ENCODE data around the gene STX17.

DNA sequence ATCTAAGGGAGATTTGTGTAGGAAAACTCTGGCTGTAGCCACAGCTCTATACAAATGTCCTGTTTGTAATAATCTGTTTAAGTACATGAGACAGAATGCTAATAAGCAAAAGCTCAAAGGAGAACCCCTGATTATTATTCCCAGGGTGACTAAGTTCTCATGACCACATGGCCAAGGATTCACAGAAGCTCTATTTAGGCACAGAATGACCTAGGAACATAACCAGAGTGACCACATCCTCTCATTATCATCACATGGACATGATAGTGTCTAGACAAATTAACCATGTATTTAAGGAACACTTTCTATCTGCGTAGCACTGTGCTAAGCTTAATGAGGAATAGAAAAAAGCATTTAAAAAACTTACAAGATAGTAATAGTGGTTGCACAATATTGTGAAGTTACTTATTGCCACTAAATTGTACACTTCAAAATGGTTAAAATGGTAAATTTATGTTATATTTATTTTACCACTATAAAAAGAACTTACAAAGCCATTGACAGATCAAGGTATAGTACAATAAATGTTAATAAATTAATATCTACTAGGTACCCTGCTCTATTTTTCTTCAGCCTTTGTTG, 56.3 kb downstream of the STX17 start:
- TF ChIP-seq SRF (IDR thresholded peaks at IDR 0.05; ENCODE audit: low read depth), result no peak
- TF ChIP-seq, protein P1, sequence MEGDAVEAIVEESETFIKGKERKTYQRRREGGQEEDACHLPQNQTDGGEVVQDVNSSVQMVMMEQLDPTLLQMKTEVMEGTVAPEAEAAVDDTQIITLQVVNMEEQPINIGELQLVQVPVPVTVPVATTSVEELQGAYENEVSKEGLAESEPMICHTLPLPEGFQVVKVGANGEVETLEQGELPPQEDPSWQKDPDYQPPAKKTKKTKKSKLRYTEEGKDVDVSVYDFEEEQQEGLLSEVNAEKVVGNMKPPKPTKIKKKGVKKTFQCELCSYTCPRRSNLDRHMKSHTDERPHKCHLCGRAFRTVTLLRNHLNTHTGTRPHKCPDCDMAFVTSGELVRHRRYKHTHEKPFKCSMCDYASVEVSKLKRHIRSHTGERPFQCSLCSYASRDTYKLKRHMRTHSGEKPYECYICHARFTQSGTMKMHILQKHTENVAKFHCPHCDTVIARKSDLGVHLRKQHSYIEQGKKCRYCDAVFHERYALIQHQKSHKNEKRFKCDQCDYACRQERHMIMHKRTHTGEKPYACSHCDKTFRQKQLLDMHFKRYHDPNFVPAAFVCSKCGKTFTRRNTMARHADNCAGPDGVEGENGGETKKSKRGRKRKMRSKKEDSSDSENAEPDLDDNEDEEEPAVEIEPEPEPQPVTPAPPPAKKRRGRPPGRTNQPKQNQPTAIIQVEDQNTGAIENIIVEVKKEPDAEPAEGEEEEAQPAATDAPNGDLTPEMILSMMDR (IDR thresholded peaks at IDR 0.05 in 2 of 3, conservative IDR thresholded peaks at IDR 0.05 in 1 of 3; ENCODE audit: borderline replicate concordance in 1 of 3, insufficient read depth in 1 of 3, low read depth in 2 of 3, low read length in 2 of 3), result no peak
- no peak for TF ChIP-seq JUND (IDR thresholded peaks at IDR 0.05)
- TF ChIP-seq, protein P2, sequence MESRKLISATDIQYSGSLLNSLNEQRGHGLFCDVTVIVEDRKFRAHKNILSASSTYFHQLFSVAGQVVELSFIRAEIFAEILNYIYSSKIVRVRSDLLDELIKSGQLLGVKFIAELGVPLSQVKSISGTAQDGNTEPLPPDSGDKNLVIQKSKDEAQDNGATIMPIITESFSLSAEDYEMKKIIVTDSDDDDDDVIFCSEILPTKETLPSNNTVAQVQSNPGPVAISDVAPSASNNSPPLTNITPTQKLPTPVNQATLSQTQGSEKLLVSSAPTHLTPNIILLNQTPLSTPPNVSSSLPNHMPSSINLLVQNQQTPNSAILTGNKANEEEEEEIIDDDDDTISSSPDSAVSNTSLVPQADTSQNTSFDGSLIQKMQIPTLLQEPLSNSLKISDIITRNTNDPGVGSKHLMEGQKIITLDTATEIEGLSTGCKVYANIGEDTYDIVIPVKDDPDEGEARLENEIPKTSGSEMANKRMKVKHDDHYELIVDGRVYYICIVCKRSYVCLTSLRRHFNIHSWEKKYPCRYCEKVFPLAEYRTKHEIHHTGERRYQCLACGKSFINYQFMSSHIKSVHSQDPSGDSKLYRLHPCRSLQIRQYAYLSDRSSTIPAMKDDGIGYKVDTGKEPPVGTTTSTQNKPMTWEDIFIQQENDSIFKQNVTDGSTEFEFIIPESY (IDR thresholded peaks at IDR 0.05; ENCODE audit: extremely low read depth, insufficient replicate concordance, low read length), result no peak
- no peak for TF ChIP-seq RAD21 (IDR thresholded peaks at IDR 0.05; ENCODE audit: low read depth)
- no peak for TF ChIP-seq EZH2 (IDR thresholded peaks at IDR 0.05)
- TF ChIP-seq YY1 (IDR thresholded peaks at IDR 0.05; ENCODE audit: extremely low read depth, insufficient replicate concordance, low read depth, low read length), result no peak
- TF ChIP-seq POLR2AphosphoS5 (IDR thresholded peaks at IDR 0.05; ENCODE audit: low read depth, low read length), result no peak
- no peak for TF ChIP-seq FOSL1 (IDR thresholded peaks at IDR 0.05; ENCODE audit: low read depth)
- TF ChIP-seq TCF7L2 (IDR thresholded peaks at IDR 0.05; ENCODE audit: borderline replicate concordance, extremely low read depth, insufficient read depth, insufficient read length), result no peak
- TF ChIP-seq POLR2A (IDR thresholded peaks at IDR 0.05; ENCODE audit: borderline replicate concordance, extremely low read depth, insufficient read depth, insufficient read length), result no peak
- TF ChIP-seq, protein P3, sequence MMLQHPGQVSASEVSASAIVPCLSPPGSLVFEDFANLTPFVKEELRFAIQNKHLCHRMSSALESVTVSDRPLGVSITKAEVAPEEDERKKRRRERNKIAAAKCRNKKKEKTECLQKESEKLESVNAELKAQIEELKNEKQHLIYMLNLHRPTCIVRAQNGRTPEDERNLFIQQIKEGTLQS (IDR thresholded peaks at IDR 0.05), result no peak
- TF ChIP-seq SP1 (IDR thresholded peaks at IDR 0.05; ENCODE audit: low read depth), result no peak
